Heart left ventricle (tissue), 13 donors: ENCODE measurements around the gene UBA5.

Source experiments
- POLR2A ChIP-seq, 2 donors: fragments of 450-650 bp; IDR thresholded peaks; one replicate each; pipeline ENCODE4 v1.6.1; 2017; ENCODE audit warnings: antibody characterized with exemption in 2 of 2, mild to moderate bottlenecking in 2 of 2, moderate library complexity in 2 of 2
- TF ChIP-seq, protein P1 (sequence below), 12 donors: fragments of 200-600 bp; sonication (generic) in 4 of 12; IDR thresholded peaks; one replicate each; pipeline versions ENCODE4 v1.5.0 to v1.8.0; 2018 to 2022; ENCODE audit warnings: antibody characterized with exemption in 12 of 12, mild to moderate bottlenecking in 5 of 12
- donor health status: ischemic (EF 13 %, LVEDD 7.1; RV severe dilation, severe dysfunction).
- donor health status: DM: no; HTN: yes; CAD: no.
- donor health status: DM: no; HTN: no; CAD: no.
- donor health status: ischemic (EF 25% LVEDD 6.9; RV normal size, moderate dysfunction).
- donor health status: ischemic (EF 25% LVEDD 5.7; RV mildly dilated, moderate dysfunction).
- donor health status: ischemic (EF 35%, LVEDD 5.7; RV mildly dilated, moderate dysfunction).
- donor health status: nonischemic (EF 11% LVEDD 7.7; RV severe dilation, severe dysfunction).
- donor health status: DM: yes; HTN: yes; CAD: no.
- donor health status: PGD.
- donor health status: ischemic (EF 29% LVEDD 5.4; RV normal size, mild dysfunction).
- donor health status: nonischemic (EF 23%, LVEDD 6.1; RV moderate dilation, normal function).

DNA sequence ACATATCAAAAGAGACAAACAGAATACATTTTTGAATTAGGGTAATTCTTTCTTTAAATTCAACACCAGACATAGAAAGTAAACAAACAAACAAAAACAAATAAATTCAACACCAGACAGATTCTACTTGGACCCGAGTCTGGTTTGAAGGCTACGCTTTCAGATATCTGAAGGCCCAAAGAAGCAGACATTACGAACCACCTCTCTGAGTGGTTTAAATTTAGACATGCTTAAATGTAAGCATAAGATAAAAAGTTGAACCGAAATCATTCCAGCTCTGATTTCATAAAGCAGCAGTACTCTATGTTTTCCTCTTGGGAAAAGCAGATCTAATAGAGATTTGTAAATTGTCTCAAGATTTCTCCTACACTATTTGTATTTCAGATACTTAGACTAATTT, 29.9 kb downstream of the UBA5 start:
- TF ChIP-seq, protein P1, sequence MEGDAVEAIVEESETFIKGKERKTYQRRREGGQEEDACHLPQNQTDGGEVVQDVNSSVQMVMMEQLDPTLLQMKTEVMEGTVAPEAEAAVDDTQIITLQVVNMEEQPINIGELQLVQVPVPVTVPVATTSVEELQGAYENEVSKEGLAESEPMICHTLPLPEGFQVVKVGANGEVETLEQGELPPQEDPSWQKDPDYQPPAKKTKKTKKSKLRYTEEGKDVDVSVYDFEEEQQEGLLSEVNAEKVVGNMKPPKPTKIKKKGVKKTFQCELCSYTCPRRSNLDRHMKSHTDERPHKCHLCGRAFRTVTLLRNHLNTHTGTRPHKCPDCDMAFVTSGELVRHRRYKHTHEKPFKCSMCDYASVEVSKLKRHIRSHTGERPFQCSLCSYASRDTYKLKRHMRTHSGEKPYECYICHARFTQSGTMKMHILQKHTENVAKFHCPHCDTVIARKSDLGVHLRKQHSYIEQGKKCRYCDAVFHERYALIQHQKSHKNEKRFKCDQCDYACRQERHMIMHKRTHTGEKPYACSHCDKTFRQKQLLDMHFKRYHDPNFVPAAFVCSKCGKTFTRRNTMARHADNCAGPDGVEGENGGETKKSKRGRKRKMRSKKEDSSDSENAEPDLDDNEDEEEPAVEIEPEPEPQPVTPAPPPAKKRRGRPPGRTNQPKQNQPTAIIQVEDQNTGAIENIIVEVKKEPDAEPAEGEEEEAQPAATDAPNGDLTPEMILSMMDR (IDR thresholded peaks at IDR 0.05) = no peak
- TF ChIP-seq POLR2A (IDR thresholded peaks at IDR 0.05) = no peak
